ENCODE results near the gene KIRREL1.

The KIRREL1 gene

DNA sequence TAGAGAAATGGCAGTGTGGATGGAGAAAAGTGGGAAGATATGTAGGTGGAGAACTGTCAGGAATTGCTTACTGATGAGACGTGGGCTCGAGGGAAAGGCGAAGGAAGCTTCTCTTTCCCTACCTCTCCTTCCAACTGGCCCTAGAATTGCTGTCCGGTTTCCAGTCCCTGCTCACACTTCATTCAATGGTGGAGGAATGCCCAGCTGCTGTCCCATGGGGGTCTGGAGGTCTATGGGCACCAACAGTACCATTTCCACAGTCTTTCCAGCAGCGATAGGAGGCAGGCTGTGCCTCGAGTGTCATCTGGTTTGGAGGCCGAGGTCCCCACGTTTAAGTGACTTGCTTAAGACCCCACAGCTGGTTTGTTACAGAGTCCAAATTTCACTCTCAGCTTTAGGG is 155.7 kb downstream of the KIRREL1 start:
- no peak for DNase-seq

All from eye (tissue), 1 donor.